Measurements from ENCODE around the gene ZDHHC19. TPM values are rescaled to one million over a fixed set of nuclear protein-coding genes. Genes with fewer than 3 reads are reported as not detected.

Gene ZDHHC19
- polyA plus RNA-seq, 1 experiment, result not detected

DNA sequence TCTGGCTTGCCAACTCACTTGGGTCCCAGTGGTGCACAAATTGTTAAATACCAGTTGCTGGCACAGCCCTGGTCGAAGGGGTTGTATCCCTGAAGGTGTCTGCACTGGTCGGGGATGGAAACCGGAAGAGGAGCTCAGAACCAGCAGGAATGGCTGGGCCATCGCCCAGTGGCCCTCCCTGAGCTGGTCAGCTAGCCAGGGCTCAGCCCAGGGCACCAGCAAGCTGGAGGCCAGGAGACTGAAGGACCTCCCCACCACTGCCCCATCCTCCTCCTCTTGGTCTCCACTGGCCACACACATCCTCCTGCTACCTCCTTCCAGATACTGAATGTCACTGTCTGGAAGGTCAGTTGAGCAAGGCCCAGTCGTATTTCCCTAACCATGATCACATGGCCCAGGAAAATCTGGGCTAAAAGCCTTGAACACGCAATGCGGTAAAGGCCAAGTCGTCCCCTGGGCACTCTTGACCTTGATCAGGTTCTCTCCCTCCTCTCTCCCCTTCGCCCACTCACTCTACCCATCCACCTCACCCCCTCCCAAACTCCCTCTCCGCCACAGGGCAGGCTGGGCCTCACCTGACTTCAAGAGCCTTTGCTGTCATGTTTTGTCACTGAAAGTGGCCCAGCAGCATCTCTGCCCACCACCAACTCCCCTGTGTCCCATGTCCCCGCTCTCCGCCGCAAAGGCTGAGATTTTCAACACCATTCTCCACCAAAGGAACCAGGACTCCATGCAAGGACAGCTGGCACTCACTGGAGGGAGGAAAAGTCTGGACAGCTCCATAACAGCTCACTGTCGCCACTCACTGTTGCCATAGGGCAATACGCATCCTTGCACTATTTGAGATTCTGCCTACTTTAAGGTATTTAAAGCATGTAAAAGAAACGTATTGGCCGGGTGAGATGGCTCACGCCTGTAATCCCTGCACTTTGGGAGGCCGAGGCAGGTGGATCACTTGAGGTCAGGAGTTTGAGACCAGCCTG, 12.1 kb downstream of the ZDHHC19 start:
- no peak overlapping the region for H3K27ac ChIP-seq (ENCODE audit: low read depth, low read length)
- TF ChIP-seq, protein P1, sequence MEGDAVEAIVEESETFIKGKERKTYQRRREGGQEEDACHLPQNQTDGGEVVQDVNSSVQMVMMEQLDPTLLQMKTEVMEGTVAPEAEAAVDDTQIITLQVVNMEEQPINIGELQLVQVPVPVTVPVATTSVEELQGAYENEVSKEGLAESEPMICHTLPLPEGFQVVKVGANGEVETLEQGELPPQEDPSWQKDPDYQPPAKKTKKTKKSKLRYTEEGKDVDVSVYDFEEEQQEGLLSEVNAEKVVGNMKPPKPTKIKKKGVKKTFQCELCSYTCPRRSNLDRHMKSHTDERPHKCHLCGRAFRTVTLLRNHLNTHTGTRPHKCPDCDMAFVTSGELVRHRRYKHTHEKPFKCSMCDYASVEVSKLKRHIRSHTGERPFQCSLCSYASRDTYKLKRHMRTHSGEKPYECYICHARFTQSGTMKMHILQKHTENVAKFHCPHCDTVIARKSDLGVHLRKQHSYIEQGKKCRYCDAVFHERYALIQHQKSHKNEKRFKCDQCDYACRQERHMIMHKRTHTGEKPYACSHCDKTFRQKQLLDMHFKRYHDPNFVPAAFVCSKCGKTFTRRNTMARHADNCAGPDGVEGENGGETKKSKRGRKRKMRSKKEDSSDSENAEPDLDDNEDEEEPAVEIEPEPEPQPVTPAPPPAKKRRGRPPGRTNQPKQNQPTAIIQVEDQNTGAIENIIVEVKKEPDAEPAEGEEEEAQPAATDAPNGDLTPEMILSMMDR (IDR thresholded peaks at IDR 0.05; ENCODE audit: low read depth, low read length), result 0 out of 2 replicates have a peak, but pooled peaks have one; percentile 9
- H3K27me3 ChIP-seq (ENCODE audit: control insufficient read depth, insufficient read depth, low read length), result peaks cover 3% of the 10 kb centered on the region
- no peak overlapping the region for H3K4me3 ChIP-seq (ENCODE audit: low read depth, low read length)
- H3K9me3 ChIP-seq (ENCODE audit: control insufficient read depth, insufficient read depth, low read length), result no peaks in the 10 kb centered on the region; the same call in 1 of the 2 replicates
- DNase-seq (ENCODE audit: low read depth, low spot score), result no peak
- POLR2A ChIA-PET, result no interaction called here
- CTCF ChIA-PET, result interaction anchor here (0.5 to 9.1 kb wide), 6 partner anchors 11 to 176 kb away, joined by 3 to 185 read pairs (median 4); no protein-coding TSS in a partner anchor

DNA sequence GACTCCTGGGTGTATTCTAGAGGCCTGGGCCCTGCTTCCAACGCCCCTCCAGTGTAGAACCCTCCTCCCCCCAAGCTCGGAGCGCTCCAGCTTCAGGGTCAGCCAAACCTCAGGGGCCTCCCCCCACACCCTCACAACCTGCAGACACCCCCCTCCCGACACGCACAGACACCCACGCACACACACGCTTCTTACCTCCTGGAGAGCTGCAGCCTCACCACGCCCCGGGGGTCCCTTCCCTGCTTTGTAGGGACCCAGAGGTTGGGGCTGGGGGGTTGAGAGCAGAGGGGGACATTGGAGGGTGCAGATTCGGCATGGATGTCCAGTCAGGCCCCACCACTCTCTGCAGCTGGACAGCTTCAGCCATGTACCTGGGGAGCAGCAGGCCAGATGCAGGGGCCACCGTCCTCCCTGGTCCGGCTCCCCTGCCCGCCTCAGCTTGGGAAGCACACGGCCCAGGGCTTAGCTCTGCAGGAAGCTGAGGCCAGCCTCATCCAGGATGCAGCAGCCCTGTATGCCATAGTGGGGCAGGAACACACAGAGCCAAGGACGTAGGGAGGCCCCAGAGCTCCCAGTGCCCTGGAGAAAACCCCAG, 13.0 kb downstream of the ZDHHC19 start:
- Histone ChIP-seq H3K9me3 (ENCODE audit: control insufficient read depth, insufficient read depth, low read length) (no peaks in the 10 kb centered on the region; the same call in 1 of the 2 replicates), H3K27ac (ENCODE audit: low read depth, low read length) (no peak overlapping the region), H3K27me3 (ENCODE audit: control insufficient read depth, insufficient read depth, low read length) (peaks cover 3% of the 10 kb centered on the region), H3K4me3 (ENCODE audit: low read depth, low read length) (no peak overlapping the region)
- DNase-seq (ENCODE audit: low read depth, low spot score), result no peak
- ChIA-PET CTCF (interaction anchor here (0.6 to 9.1 kb wide), 5 partner anchors 10 to 176 kb away, joined by 4 to 185 read pairs (median 8); no protein-coding TSS in a partner anchor), POLR2A (no interaction called here)
- TF ChIP-seq, protein P1 (IDR thresholded peaks at IDR 0.05; ENCODE audit: low read depth, low read length), result no peak

DNA sequence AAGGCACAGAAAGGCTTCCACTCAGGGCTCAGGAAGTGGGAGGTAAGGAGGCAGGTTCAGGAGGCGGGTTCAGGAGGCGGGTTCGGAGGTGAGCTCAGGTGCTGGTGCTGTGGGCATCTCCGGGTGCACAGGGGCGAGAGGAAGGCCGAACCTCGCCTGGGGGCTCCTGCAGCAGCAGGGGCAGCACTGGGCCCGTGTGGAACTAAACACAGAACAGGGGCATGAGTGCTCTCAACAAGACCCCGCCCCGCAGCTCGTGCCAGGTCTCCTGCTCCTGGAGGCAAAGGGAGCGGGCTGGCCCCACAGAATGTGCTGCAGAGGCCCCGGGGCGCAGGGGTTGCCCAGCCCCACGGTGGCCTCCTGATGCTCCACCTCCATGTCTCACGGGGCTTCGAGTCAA, 13.7 kb downstream of the ZDHHC19 start:
- TF ChIP-seq, protein P1 (IDR thresholded peaks at IDR 0.05; ENCODE audit: low read depth, low read length), result no peak

DNA sequence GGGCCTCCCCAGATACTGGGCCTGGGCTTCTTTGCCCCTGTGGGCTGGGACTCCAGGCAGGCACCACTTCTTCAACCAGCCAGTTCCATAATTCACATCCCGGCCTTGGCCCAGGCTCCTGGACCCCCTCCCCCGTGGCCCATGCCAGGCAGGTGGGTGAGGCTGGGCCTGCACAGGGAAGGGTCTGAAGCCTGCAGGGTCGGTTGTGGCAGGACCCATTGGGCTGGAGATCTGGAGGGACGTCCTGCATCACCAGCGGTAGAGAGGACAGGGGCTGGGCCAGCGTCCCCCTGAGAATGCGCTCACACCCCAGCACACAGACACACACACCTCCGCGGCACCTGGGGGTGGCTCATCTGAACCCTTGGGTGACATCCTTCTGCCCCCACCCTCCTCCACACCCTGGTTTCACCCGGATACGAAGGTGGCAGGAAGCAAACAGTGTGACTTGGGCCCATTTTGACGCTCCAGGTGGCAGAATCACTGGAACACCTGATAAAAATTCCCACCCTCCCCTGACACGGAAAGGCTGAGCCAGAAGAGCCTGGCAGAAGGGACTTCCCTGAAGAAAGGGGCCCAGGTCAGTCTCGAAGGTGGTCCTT, 15.4 kb downstream of the ZDHHC19 start:
- ChIA-PET POLR2A (interaction anchor here (0.6 kb wide), 1 partner anchor 73 kb away, joined by 3 read pairs; no protein-coding TSS in a partner anchor), CTCF (interaction anchor here (0.6 to 9.1 kb wide), 9 partner anchors 8 to 173 kb away, joined by 3 to 185 read pairs (median 4); no protein-coding TSS in a partner anchor)
- Histone ChIP-seq H3K9me3 (ENCODE audit: control insufficient read depth, insufficient read depth, low read length) (no peaks in the 10 kb centered on the region; the same call in 1 of the 2 replicates), H3K4me3 (ENCODE audit: low read depth, low read length) (no peak overlapping the region), H3K27me3 (ENCODE audit: control insufficient read depth, insufficient read depth, low read length) (no peaks in the 10 kb centered on the region), H3K27ac (ENCODE audit: low read depth, low read length) (no peak overlapping the region)
- DNase-seq (ENCODE audit: low read depth, low spot score), result no peak
- TF ChIP-seq, protein P1 (IDR thresholded peaks at IDR 0.05; ENCODE audit: low read depth, low read length), result no peak

More for the DNA sequence above, 13.7 kb downstream of the ZDHHC19 start:
- no peaks in the 10 kb centered on the region; the same call in 1 of the 2 replicates for H3K9me3 ChIP-seq (ENCODE audit: control insufficient read depth, insufficient read depth, low read length)
- peaks cover 2% of the 10 kb centered on the region for H3K27me3 ChIP-seq (ENCODE audit: control insufficient read depth, insufficient read depth, low read length)
- CTCF ChIA-PET, result interaction anchor here (1.0 to 9.1 kb wide), 6 partner anchors 22 to 172 kb away, joined by 3 to 185 read pairs (median 8); no protein-coding TSS in a partner anchor
- H3K4me3 ChIP-seq (ENCODE audit: low read depth, low read length), result no peak overlapping the region
- DNase-seq (ENCODE audit: low read depth, low spot score), result no peak
- POLR2A ChIA-PET, result no interaction called here
- no peak overlapping the region for H3K27ac ChIP-seq (ENCODE audit: low read depth, low read length)
